ENCODE results near the gene CERS4.
A peak's percentile ranks its signal among the peaks of the same experiment; 100 is the strongest.
"Not testable (repeated sequence)": the region's sequence is repeated elsewhere in the genome, so short reads cannot be mapped to it uniquely, and the experiment has no call there.

Gene CERS4

GRCh38 chr19:8209462-8210378 lies 550 bp downstream of the CERS4 start:
- no peak for DNase-seq (ENCODE audit: low read depth)

DNA sequence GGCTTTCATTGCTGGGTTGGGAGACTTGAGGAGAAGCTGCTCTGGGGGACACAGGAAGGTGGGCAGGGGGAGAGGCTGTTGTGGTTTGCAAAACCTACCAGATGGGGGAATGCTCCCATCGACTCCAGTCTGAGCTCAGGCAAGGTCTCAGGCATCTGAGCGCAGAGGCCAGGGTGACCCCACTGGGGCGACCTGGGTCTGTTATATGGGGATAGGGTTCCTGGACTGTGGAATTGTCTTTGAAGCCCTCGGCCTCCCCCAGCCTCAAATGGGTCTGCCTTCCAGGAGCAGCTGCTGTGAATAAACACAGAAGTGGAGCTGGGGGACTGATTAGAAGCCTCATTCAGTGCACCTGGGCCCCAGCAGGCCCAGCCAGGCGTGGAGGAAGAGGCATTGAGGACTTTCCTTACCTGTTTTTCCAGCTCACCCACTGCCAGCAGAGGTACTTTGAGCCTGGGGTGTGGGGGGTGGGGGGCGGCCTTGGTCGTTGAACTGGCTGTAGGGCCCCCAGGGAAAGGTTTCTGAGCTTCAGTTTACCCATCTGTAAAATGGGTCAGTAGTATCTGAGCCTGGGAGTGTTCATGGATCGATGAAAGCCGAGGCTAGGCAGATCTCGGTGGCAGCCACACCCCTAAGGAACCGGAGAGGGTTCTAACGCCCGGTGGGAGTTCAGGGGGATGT lies 1.4 kb downstream of the CERS4 start:
- no peak for DNase-seq (ENCODE audit: low read depth)

- no peak for DNase-seq (ENCODE audit: low read depth)
These were observed 3.0 kb downstream of the CERS4 start for GRCh38 chr19:8212212-8212611.

GRCh38 chr19:8212916-8213315 lies 3.7 kb downstream of the CERS4 start:
- no peak for DNase-seq (ENCODE audit: low read depth)

GRCh38 chr19:8213827-8214672 lies 4.9 kb downstream of the CERS4 start:
- DNase-seq (ENCODE audit: low read depth): no peak

DNA sequence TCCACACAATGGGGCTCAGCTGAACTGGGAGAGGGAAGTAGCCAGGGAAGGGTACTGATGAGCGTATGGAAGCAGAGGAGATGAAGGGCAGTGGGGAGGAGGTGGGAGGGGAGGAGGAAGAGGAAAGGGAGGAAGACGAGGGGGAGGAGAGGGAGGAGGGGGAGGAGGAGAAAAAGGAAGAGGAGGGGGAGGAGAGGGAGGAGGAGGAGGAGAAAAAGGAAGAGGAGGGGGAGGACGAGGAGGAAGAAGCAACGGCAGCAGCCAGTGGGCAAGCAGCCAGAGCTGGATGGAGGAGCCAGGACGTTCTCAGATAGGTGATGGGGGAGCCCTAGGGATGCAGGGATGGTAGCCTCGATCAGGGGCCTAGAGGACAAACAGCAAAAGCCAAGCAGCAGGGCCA lies 5.6 kb downstream of the CERS4 start:
- DNase-seq (ENCODE audit: low read depth): no peak

DNA sequence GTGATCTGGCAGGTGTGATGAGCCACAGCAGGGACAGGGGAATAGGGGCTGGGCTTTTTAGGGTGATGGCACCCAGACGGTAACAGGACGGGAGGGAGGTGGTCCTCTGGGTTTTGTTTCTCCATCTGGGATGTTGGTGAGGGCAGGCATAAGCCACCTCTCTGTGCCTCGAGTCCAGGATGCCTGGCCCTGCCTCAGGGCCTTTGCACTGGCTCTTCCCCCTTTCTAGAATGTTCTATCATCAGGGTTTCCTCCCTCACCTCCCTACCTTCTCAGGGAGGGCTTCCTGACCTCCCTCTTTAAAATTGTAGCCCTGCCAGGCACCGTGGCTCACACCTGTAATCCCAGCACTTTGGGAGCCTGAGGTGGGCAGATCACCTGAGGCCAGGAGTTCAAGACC lies 6.6 kb downstream of the CERS4 start:
- DNase-seq (ENCODE audit: low read depth): no peak

GRCh38 chr19:8216357-8216756 lies 7.2 kb downstream of the CERS4 start:
- DNase-seq (ENCODE audit: low read depth): no peak

DNA sequence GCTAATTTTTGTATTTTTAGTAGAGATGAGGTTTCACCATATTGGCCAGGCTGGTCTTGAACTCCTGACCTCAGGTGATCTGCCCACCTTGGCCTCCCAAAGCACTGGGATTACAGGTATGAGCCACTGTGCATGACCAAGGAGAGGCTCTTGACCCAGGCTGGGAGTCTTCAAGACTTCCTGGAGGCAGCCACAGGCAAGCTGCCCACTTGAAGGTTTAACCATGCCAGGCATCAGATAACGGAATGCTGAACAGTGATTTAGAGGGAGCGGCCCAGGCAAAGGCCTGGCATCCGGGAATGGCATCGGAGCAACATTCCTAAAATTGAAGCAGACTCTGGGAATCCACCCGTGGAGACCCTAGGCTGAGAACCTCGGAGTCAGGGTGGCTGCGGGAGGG lies 9.0 kb downstream of the CERS4 start:
- DNase-seq (ENCODE audit: low read depth): not testable (repeated sequence)

DNA sequence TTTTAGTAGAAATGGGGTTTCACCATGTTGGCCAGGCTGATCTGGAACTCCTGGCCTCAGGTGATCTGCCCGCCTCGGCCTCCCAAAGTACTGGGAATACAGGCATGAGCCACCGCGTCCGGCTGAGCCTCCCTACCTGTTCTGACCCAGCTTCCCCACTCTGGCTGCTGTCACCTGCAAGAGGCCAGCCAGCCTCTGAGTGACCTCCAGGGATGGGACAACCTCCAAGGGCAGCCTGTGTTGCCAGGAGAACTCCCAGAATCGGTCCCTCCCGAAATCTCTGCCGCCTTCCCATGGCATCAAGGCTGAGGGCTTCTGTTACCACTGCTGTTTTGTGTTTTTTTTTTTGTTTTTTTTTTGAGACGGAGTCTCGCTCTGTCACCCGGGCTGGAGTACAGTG lies 11.3 kb downstream of the CERS4 start:
- DNase-seq (ENCODE audit: low read depth): no peak

GRCh38 chr19:8221161-8221560 lies 12.0 kb downstream of the CERS4 start:
- no peak for DNase-seq (ENCODE audit: low read depth)

- not testable (repeated sequence) for DNase-seq (ENCODE audit: low read depth)
These were observed 14.3 kb downstream of the CERS4 start for GRCh38 chr19:8223442-8223841.

- peak; percentile 26 for DNase-seq (ENCODE audit: low read depth)
These were observed 15.4 kb downstream of the CERS4 start for GRCh38 chr19:8224394-8225145.

- no peak for DNase-seq (ENCODE audit: low read depth)
These were observed 22.0 kb downstream of the CERS4 start for GRCh38 chr19:8231073-8231604.

DNA sequence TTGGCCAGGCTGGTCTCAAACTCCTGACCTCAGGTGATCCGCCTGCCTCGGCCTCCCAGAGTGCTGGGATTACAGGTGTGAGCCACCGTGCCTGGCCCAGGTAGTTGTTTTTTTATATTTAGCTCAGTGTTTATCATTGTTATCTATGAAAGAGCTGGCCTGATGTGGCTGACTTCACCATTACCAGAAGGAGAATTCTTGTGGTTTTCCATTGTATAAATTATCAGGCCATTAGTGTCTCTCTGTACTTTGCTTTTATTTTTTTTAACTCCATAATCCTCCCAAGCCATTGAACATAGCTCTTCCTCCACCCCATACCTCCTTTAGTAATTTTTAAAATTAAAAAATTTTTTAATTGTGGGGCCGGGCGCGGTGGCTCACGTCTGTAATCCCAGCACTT lies 24.2 kb downstream of the CERS4 start:
- DNase-seq (ENCODE audit: low read depth): no peak

- DNase-seq (ENCODE audit: low read depth): no peak
These were observed 27.9 kb downstream of the CERS4 start for GRCh38 chr19:8237026-8237425.

DNA sequence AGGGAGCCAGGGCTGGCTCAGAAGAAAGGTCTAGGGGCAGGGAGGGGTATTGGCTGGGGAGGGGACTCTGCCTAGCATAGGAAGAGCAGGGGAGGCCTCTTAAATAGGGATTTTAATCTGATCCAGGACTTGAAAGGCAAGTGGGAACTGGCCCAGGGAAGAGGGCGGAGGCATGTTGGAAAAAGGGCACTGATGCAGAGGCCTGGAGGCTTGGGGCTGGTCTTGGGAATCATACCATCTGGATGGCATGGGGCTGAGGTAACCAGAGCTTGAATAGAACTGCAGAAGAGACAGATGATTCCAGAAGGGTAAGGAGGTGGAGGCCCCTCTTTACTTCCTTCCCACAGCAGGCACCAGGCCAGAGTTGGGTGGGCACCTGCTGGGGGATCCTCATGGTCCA lies 29.1 kb downstream of the CERS4 start:
- DNase-seq (ENCODE audit: low read depth): no peak

DNA sequence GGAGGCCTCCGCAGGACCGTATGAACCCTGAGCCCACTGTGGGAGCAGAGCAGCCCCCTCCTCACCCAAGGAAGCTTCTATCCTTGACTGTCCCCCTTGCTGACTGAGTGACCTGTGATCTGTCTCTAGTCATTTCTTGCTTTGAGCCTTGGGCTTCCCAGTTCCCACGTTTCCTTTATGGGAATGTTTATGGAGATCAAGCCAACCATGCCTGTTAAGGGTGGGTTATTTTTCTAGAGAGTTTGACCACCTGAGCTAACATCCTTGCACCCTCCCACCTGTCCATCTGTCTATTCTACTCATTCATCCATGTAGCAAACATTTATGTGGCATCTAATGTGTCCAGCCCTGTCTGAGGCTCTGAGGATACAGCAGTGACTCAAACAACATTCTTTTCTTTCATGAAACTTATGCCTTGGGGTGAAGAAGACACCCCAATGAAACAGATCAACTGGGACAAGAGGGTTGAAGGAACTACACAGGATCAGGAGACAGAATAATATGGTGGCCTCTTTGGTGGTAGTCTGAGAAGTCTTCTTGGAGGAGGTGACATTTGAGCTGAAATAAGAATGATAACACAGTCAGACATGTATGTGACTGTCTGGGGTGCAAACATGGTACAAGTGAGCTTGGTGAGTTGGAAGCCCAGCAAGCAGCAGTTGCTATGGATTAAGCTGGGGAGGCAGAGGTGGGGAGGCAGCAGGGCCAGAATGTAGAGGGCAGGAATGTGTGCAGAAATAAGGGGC lies 30.5 kb downstream of the CERS4 start:
- no peak for DNase-seq (ENCODE audit: low read depth)

DNA sequence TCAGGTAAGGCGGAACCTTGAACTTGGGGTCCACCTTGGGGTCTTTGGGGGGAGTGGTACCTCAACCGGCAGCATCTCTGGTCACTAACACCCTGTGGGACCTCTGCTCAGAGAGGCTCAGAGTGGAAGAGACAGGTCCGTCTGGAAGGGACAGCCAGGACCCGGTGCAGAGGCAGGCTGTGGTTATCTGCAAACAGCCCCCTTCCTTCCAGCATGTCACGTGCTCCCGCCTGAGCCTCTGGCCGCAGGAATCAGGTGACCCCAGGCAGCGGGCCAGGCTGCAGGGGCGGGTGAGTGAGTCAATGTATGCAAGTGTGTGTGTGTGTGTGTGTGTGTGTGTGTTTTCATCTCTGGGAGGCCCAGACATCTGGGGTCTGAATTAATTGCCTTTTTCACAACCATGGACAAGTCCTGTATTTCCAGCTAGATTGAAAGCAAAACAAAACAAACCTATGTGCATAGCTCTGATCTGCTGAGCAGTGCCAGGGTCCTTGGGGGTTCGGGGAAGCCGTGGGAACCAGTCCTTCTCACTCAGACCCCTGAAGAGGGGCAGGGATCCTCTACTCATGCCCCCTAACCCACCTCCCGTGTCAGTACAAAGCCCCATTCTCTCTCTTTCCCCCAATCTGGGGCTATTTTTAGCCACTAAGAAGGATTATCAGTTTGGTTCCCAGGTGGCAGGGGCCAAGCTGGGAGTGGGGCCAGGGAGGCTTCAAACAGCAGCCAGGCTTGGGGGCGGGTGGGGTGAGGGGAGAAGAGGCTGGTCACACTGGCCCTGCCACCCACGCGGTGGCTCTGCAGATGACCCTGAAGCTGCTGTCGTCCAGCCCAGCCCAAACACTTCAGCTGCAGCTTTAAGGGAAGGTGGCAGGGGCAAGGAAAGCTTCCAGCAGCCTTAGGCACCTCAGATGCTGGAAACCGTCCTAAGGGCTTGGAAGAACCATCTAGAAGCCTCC lies 31.4 kb downstream of the CERS4 start:
- DNase-seq (ENCODE audit: low read depth): peak; percentile 87

DNA sequence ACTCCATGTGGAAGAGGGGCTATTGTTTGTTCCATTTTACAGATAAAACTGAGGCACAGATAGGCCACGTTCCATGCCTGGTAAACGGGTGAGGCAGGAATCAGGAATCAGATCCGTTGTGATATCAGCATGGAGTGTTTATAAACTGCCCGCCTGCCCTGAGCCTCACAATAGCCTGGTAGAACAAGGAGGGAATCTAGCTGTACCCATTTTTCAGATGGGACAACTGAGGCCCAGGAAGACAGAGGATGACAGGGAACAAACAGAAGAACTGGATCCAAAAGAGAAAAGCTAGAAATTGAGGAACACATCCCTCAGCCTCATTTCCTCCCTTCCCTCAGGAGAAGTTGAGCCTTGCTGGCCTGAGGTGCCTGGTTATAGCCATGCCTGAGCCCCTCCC lies 32.5 kb downstream of the CERS4 start:
- no peak for DNase-seq (ENCODE audit: low read depth)

Measured in fibroblast of the conjunctiva (primary cell).